ENCODE results near the gene SERTM1. TPM values are rescaled to one million over a fixed set of nuclear protein-coding genes. Genes with fewer than 3 reads are reported as not detected.

SERTM1 gene
- total and polyA plus RNA-seq, 2 of the 4 experiments (the other 2 are of a cell fraction), result not detected

DNA sequence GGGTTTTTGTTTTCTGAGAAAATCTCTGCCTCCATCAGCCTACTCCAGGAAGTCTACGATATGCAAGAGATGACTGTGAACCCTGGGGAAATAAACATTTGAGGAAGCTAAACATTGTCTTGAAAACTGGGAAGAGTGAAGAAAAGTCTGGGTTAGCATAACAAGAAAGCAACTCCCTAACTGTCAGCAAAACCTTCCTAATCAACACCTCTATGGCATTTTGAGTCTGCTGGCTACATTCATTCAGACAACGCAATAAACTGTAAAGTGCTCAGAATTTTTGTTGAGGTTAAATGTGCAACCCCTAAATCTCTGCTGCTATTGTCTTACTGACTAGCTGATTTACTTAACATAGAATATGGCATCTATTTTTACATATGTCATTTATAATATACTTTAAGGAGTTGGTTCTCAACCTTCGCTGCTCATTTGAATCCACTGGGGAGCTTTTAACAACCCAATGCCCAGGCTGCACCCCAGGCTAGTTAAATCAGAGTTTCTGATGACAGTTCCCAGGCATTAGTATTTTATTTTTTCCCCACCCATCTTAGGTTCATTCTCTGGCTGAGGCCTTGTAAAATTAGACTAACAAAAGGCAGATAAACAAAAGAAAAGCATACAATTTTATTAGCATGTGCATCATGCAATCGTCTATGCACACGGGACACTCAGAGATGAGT is 45.3 kb upstream of the SERTM1 start:
- Histone ChIP-seq H3K9ac (ENCODE audit: low read depth, low read length) (no peak overlapping the region), H3K9me1 (ENCODE audit: insufficient read depth, low read length) (no peaks in the 10 kb centered on the region), H3K4me2 (ENCODE audit: low read depth, low read length) (no peak overlapping the region), H3K36me3 (ENCODE audit: control insufficient read depth, insufficient read depth, low read length) (no peaks in the 10 kb centered on the region), H3K9me3 (ENCODE audit: control insufficient read depth, insufficient read depth, low read length) (no peaks in the 10 kb centered on the region), H2BK20ac (ENCODE audit: low read depth, low read length) (no peak overlapping the region), H3K18ac (ENCODE audit: low read depth, low read length) (no peak overlapping the region), H4K5ac (ENCODE audit: low read depth, low read length) (no peak overlapping the region), H3K4me1 (ENCODE audit: control insufficient read depth, insufficient read depth, low read length) (no peaks in the 10 kb centered on the region), H3K4ac (ENCODE audit: low read depth, low read length) (no peak overlapping the region), H4K91ac (ENCODE audit: insufficient read depth, low read depth, low read length) (no peak overlapping the region), H2BK15ac (ENCODE audit: low read depth, low read length) (no peak overlapping the region), H2BK5ac (ENCODE audit: low read depth, low read length, poor library complexity, severe bottlenecking) (no peak overlapping the region), H3K4me3 (ENCODE audit: insufficient read depth, low read depth, low read length) (no peak overlapping the region), H2AK5ac (ENCODE audit: low read depth, low read length) (no peak overlapping the region), H3K23ac (ENCODE audit: low read depth, low read length) (no peak overlapping the region), H4K8ac (ENCODE audit: low read depth in 2 of 2, low read length in 2 of 2) (no peak overlapping the region), H3K79me1 (ENCODE audit: low read depth in 1 of 2, low read length in 2 of 2) (no peaks in the 10 kb centered on the region), H3K56ac (ENCODE audit: extremely low read depth, insufficient read depth, low read length) (no peak overlapping the region), H2AFZ (replicated peaks; ENCODE audit: low read length, poor library complexity) (no peak overlapping the region), H2AK9ac (replicated peaks; ENCODE audit: low read depth, low read length, poor library complexity) (no peak overlapping the region), H3K14ac (replicated peaks; ENCODE audit: low read depth, low read length) (no peak overlapping the region), H3K27ac (ENCODE audit: insufficient read depth, low read length) (no peak overlapping the region), H2BK120ac (ENCODE audit: low read depth, low read length) (no peak overlapping the region), H3K27me3 (ENCODE audit: control insufficient read depth, insufficient read depth, low read length) (no peaks in the 10 kb centered on the region), H4K20me1 (ENCODE audit: insufficient read depth, low read length) (no peaks in the 10 kb centered on the region)
- dilution Hi-C loops (cut with HindIII; ENCODE audit: low sequenced_read_pairs, unreplicated experiment) (no loop called here), in situ Hi-C loops (cut with MboI; ENCODE audit: low sequenced_read_pairs) (no loop called here), intact Hi-C loops (cut with micrococcal nuclease) (no loop called here)
- BruUV-seq (replicated peaks), result no TSS peak
- DNase-seq (no peak), ATAC-seq (ENCODE audit: low read depth) (no peak)
- CTCF ChIA-PET, result no interaction called here
- no peak for TF ChIP-seq CEBPB (IDR thresholded peaks at IDR 0.05; ENCODE audit: low read depth, low read length)
- TF ChIP-seq RAD21 (IDR thresholded peaks at IDR 0.05; ENCODE audit: low read length), result no peak
- TF ChIP-seq MAZ (IDR thresholded peaks at IDR 0.05; ENCODE audit: borderline replicate concordance, low read depth, low read length), result no peak
- no peak for TF ChIP-seq POLR2A (IDR thresholded peaks at IDR 0.05; ENCODE audit: low read depth, low read length)
- no peak for TF ChIP-seq RCOR1 (IDR thresholded peaks at IDR 0.05; ENCODE audit: insufficient replicate concordance, low read length)
- no peak for TF ChIP-seq RFX5 (IDR thresholded peaks at IDR 0.05; ENCODE audit: low read depth, low read length)
- no peak for TF ChIP-seq SMC3 (IDR thresholded peaks at IDR 0.05; ENCODE audit: low read depth, low read length)
- TF ChIP-seq, protein P1, sequence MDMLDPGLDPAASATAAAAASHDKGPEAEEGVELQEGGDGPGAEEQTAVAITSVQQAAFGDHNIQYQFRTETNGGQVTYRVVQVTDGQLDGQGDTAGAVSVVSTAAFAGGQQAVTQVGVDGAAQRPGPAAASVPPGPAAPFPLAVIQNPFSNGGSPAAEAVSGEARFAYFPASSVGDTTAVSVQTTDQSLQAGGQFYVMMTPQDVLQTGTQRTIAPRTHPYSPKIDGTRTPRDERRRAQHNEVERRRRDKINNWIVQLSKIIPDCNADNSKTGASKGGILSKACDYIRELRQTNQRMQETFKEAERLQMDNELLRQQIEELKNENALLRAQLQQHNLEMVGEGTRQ (IDR thresholded peaks at IDR 0.05; ENCODE audit: low read depth, low read length), result no peak
- TF ChIP-seq CHD1 (IDR thresholded peaks at IDR 0.05; ENCODE audit: low read depth, low read length), result no peak
- TF ChIP-seq BHLHE40 (IDR thresholded peaks at IDR 0.05; ENCODE audit: low read depth, low read length), result no peak
- no CpG with 5 or more reads among the region's 5 CpGs for WGBS, 2 experiments (ENCODE audit: extremely low coverage in 2 of 2, insufficient read length in 1 of 2)
- POLR2A ChIA-PET (ENCODE audit: unreplicated experiment), result no interaction called here

All from IMR-90 (cell line).